ENCODE results near the gene ATG101. TPM values are rescaled to one million over a fixed set of nuclear protein-coding genes. Genes with fewer than 3 reads are reported as not detected.

ATG101 gene
- total and polyA plus RNA-seq, 2 of the 8 experiments (the other 6 are each of a cell fraction or from before 2014, with no cell fraction given): 49.8 to 55.9 TPM

GRCh38 chr12:52023182-52023975, 46.4 kb upstream of the ATG101 start (continued):
- TF ChIP-seq CHD7 (IDR thresholded peaks at IDR 0.05; ENCODE audit: insufficient replicate concordance, low read length) (no peak), KDM1A (IDR thresholded peaks at IDR 0.05; ENCODE audit: borderline replicate concordance, low read length) (no peak), ASH2L (IDR thresholded peaks at IDR 0.05; ENCODE audit: low read length) (peak; percentile 22), JUND (IDR thresholded peaks at IDR 0.05; ENCODE audit: low read length) (peak; percentile 52; the same call in 1 of the 2 replicates), ATF2 (IDR thresholded peaks at IDR 0.05; ENCODE audit: low read length) (no peak), CBX8 (IDR thresholded peaks at IDR 0.05; ENCODE audit: borderline replicate concordance, low read depth, low read length) (no peak), EP300 (IDR thresholded peaks at IDR 0.05; ENCODE audit: borderline replicate concordance in 1 of 2, low read depth in 2 of 2, low read length in 2 of 2) (no peak; a peak in 1 of 3 replicates), CBX5 (IDR thresholded peaks at IDR 0.05; ENCODE audit: low read depth, low read length) (no peak)

Measured in H1 (cell line).